Keratinocyte (primary cell): ENCODE data around the gene APBB2. TPM values are rescaled to one million over a fixed set of nuclear protein-coding genes. Genes with fewer than 3 reads are reported as not detected.
A peak's percentile ranks its signal among the peaks of the same experiment; 100 is the strongest.

ENCODE experiments used
- DNase-seq: peaks from one replicate; pipeline ENCODE4 v3.0.0-alpha.2; 2011; ENCODE audit warnings: low read depth, missing footprints, low spot score
- FAIRE-seq: peaks from 2 replicates; lab custom pipeline; 2011; peaks lifted over from hg19 to GRCh38; lab: Jason Lieb, UNC
- H2AFZ ChIP-seq: 2 replicates; pipeline ENCODE4 v1.6.0; 2012; ENCODE audit warnings: low read length, control low read depth, inconsistent platforms; ENCODE audit not compliant: control insufficient read depth
- H3K27ac ChIP-seq: 2 replicates; pipeline ENCODE4 v1.5.1; 2011; ENCODE audit warnings: low read length; ENCODE audit not compliant: control insufficient read depth, insufficient read depth
- H3K27me3 ChIP-seq: 3 replicates; pipeline ENCODE4 v1.6.0; 2011; ENCODE audit warnings: low read length; ENCODE audit not compliant: control insufficient read depth, insufficient read depth; ENCODE audit errors: extremely low read depth
- H3K36me3 ChIP-seq, 2 experiments: 2 replicates in 1 of 2; 3 replicates in 1 of 2; pipeline ENCODE4 v1.5.1; 2011; ENCODE audit warnings: low read length in 2 of 2, mild to moderate bottlenecking in 1 of 2; ENCODE audit not compliant: control insufficient read depth in 2 of 2, insufficient read depth in 2 of 2; ENCODE audit errors: extremely low read depth in 1 of 2
- H3K4me1 ChIP-seq: 3 replicates; pipeline ENCODE4 v1.5.1; 2011; ENCODE audit warnings: low read length; ENCODE audit not compliant: control insufficient read depth, insufficient read depth; ENCODE audit errors: extremely low read depth
- H3K4me2 ChIP-seq: 3 replicates; pipeline ENCODE4 v1.6.0; 2011; ENCODE audit warnings: low read depth, low read length; ENCODE audit not compliant: control insufficient read depth, insufficient read depth; ENCODE audit errors: extremely low read depth
- H3K4me3 ChIP-seq, 3 experiments: fragments of 200-600 bp in 1 of 3; sonication (generic) in 1 of 3; 2 replicates in 2 of 3; 3 replicates in 1 of 3; pipeline ENCODE4 v1.5.1; 2011 to 2016; ENCODE audit warnings: low read length in 3 of 3, mild to moderate bottlenecking in 3 of 3, control low read depth in 2 of 3, inconsistent platforms in 1 of 3, low read depth in 1 of 3, mixed read lengths in 1 of 3, mixed run types in 1 of 3, moderate library complexity in 1 of 3; ENCODE audit not compliant: control insufficient read depth in 2 of 3, insufficient read depth in 2 of 3; ENCODE audit errors: extremely low read depth in 1 of 3
- H3K79me2 ChIP-seq: 2 replicates; pipeline ENCODE4 v1.6.0; 2012; ENCODE audit warnings: low read length; ENCODE audit not compliant: control insufficient read depth, insufficient read depth
- H3K9ac ChIP-seq: 3 replicates; pipeline ENCODE4 v1.6.0; 2011; ENCODE audit warnings: low read length; ENCODE audit not compliant: control insufficient read depth, insufficient read depth; ENCODE audit errors: extremely low read depth
- H3K9me1 ChIP-seq: 3 replicates; pipeline ENCODE4 v1.6.0; 2011; ENCODE audit warnings: low read length; ENCODE audit not compliant: control insufficient read depth, insufficient read depth; ENCODE audit errors: extremely low read depth
- H3K9me3 ChIP-seq: 2 replicates; pipeline ENCODE4 v1.5.1; 2012; ENCODE audit warnings: low read depth, low read length; ENCODE audit not compliant: control insufficient read depth
- H4K20me1 ChIP-seq: 3 replicates; pipeline ENCODE4 v1.6.0; 2011; ENCODE audit warnings: low read length; ENCODE audit not compliant: control insufficient read depth, insufficient read depth; ENCODE audit errors: extremely low read depth
- CTCF ChIP-seq, 3 experiments: IDR thresholded peaks in 1 of 3; conservative IDR thresholded peaks in 1 of 3; optimal IDR thresholded peaks in 1 of 3; 2 replicates in 2 of 3; 3 replicates in 1 of 3; pipeline versions ENCODE3 to v1.5.1; 2011; ENCODE audit warnings: low read length in 3 of 3, mild to moderate bottlenecking in 3 of 3, moderate library complexity in 2 of 3, control low read depth in 1 of 3, inconsistent platforms in 1 of 3; ENCODE audit not compliant: insufficient read depth in 2 of 3; ENCODE audit errors: extremely low read depth in 1 of 3
- EZH2 ChIP-seq: IDR thresholded peaks from one replicate; pipeline ENCODE4 v1.6.1; 2012; ENCODE audit warnings: inconsistent platforms, mild to moderate bottlenecking, low read length, moderate library complexity
- dilution Hi-C: fragments of 300-500 bp; cut with MboI; formaldehyde crosslinking; loops from one replicate; pipeline ENCODE4 v1.7.0; 2020; ENCODE audit warnings: low sequenced_read_pairs; ENCODE audit not compliant: extremely low pct_ligation_motif_present
- polyA plus RNA-seq, 5 experiments: library from polyadenylated mRNA; depleted of rRNA in 3 of 5; stranded (reverse) in 3 of 5; stranded (forward) in 1 of 5; unstranded in 1 of 5; fragments of >200 nt; gene quantifications; 1 replicate in 1 of 5; 2 replicates in 3 of 5; 3 replicates in 1 of 5; pipeline versions ENCODE4 v1.2.1 to v1.2.3, GENCODE V29; 2011 to 2012; ENCODE audit warnings: missing spikeins in 2 of 5, low read depth in 1 of 5, low replicate concordance in 1 of 5

APBB2 gene
- polyA plus RNA-seq, 1 donor (not counting 4 experiments of a cell fraction or from before 2014, with no cell fraction given) = 57.3 TPM

DNA sequence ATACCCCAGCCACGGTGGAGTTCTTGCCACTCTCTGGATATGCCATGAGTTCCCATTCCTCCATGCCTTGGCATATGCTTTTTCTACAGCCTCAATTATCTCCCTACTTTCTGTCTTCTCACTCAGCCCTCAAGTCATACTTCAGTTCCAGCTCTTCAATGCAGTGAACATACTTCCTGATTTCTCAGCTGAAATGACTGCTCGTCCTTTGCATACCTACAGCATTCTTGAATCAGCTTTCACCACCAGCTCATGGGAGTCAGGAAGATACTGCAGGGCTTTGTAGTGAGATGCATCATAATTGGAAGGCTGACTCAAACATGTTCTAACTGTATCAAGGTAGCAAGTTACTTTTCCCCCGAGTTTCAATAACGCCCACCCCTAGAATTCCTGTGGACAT lies 118.4 kb downstream of the APBB2 start:
- Histone ChIP-seq H3K36me3 (peaks cover 0 to 1% of the 10 kb centered on the region in 2 experiments), H3K9me1 (no peaks in the 10 kb centered on the region), H3K4me3 (no peak overlapping the region), H2AFZ (no peak overlapping the region), H3K79me2 (peaks cover 16% of the 10 kb centered on the region), H3K9ac (no peak overlapping the region), H3K4me1 (peaks cover 6% of the 10 kb centered on the region), H3K27ac (no peak overlapping the region), H3K27me3 (no peaks in the 10 kb centered on the region), H3K9me3 (no peaks in the 10 kb centered on the region), H4K20me1 (no peaks in the 10 kb centered on the region), H3K4me2 (no peak overlapping the region)
- peak; percentile 92 for FAIRE-seq
- DNase-seq = no peak
- TF ChIP-seq CTCF (optimal IDR thresholded peaks at IDR 0.05 in 1 of 3, IDR thresholded peaks at IDR 0.05 in 1 of 3, conservative IDR thresholded peaks at IDR 0.05 in 1 of 3; ENCODE audit: extremely low read depth in 1 of 3, insufficient read depth in 2 of 3, low read length in 3 of 3) (no peak), EZH2 (no peak)
- dilution Hi-C loops = no loop called here

DNA sequence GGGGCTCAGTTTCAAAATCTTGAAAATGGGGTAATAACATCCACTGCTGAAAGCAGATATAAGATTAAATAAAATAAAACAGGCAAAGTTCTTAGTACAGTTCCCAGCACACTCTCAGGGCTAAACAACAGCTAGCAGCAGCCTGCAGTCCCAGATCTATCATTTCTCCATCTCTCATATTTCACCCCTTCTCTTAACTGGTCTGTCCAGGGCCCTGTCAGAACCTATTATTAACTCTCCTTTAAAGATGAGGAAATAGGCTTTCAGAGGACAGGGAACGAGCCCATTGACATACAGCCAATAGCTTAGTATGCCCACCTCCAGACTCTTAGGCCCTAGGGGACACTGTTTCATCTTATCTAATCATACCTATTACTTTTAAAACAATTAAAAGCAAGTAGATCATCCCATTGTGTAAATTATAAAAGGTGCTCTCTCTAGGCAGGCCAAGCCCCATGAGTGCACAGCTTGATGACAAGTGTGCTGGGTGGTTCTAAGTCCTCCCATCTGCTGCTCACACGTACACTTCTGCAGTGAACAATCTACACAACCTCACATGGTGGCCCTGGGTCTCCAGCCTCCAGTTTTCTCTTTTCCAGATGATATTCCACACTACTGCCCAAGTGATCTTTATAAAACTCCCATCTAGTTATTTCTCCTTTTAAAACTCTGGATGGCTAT lies 119.0 kb downstream of the APBB2 start:
- Histone ChIP-seq H3K27ac (no peak overlapping the region), H3K4me3 (no peak overlapping the region), H3K9me1 (no peaks in the 10 kb centered on the region), H3K9me3 (no peaks in the 10 kb centered on the region), H3K27me3 (no peaks in the 10 kb centered on the region), H3K36me3 (peaks cover 0 to 1% of the 10 kb centered on the region in 2 experiments), H4K20me1 (no peaks in the 10 kb centered on the region), H3K79me2 (peaks cover 17% of the 10 kb centered on the region), H2AFZ (no peak overlapping the region), H3K4me1 (peaks cover 6% of the 10 kb centered on the region), H3K4me2 (no peak overlapping the region), H3K9ac (no peak overlapping the region)
- dilution Hi-C loops = no loop called here
- DNase-seq = no peak
- TF ChIP-seq EZH2 (no peak), CTCF (optimal IDR thresholded peaks at IDR 0.05 in 1 of 3, IDR thresholded peaks at IDR 0.05 in 1 of 3, conservative IDR thresholded peaks at IDR 0.05 in 1 of 3; ENCODE audit: extremely low read depth in 1 of 3, insufficient read depth in 2 of 3, low read length in 3 of 3) (no peak)
- no peak for FAIRE-seq
